Smooth muscle cell (in vitro differentiated cells): ENCODE measurements around the gene TBC1D9. TPM values are rescaled to one million over a fixed set of nuclear protein-coding genes. Genes with fewer than 3 reads are reported as not detected.

Experiments used
- DNase-seq: peaks from one replicate; lab custom pipeline; 2025; ENCODE audit not compliant: unreplicated experiment; lab: John Stamatoyannopoulos, UW
- H2AFZ ChIP-seq: fragments of 200-600 bp; sonication (generic); 2 replicates; pipeline ENCODE4 v1.6.0; 2016; ENCODE audit warnings: antibody characterized with exemption, low read depth, mild to moderate bottlenecking
- H3F3A ChIP-seq: fragments of 200-600 bp; sonication (generic); 2 replicates; pipeline ENCODE4 v1.6.0; 2017; ENCODE audit warnings: antibody characterized with exemption, low read depth
- H3K27ac ChIP-seq: fragments of 200-600 bp; sonication (generic); 2 replicates; pipeline ENCODE4 v1.5.1; 2016; ENCODE audit warnings: low read depth, mild to moderate bottlenecking
- H3K27me3 ChIP-seq: fragments of 200-600 bp; sonication (generic); 2 replicates; pipeline ENCODE4 v1.6.1; 2016; ENCODE audit warnings: low read depth, mild to moderate bottlenecking
- H3K36me3 ChIP-seq: fragments of 200-600 bp; sonication (generic); 2 replicates; pipeline ENCODE4 v1.5.1; 2016; ENCODE audit warnings: low read depth
- H3K4me1 ChIP-seq: fragments of 200-600 bp; sonication (generic); 2 replicates; pipeline ENCODE4 v1.5.1; 2016; ENCODE audit warnings: low read depth
- H3K4me2 ChIP-seq: fragments of 200-600 bp; sonication (generic); 2 replicates; pipeline ENCODE4 v1.6.0; 2016; ENCODE audit warnings: mild to moderate bottlenecking
- H3K4me3 ChIP-seq: fragments of 200-600 bp; sonication (generic); 2 replicates; pipeline ENCODE4 v1.5.1; 2016; ENCODE audit warnings: mild to moderate bottlenecking
- H3K79me2 ChIP-seq: fragments of 200-600 bp; sonication (generic); 2 replicates; pipeline ENCODE4 v1.6.0; 2016; ENCODE audit warnings: low read depth, mild to moderate bottlenecking
- H3K9ac ChIP-seq: fragments of 200-600 bp; sonication (generic); 2 replicates; pipeline ENCODE4 v1.6.0; 2016; ENCODE audit warnings: low read depth
- H3K9me3 ChIP-seq: fragments of 200-600 bp; sonication (generic); replicated peaks from 2 replicates; pipeline ENCODE4 v1.5.1; 2016; ENCODE audit warnings: low read depth
- H4K20me1 ChIP-seq: fragments of 200-600 bp; sonication (generic); 2 replicates; pipeline ENCODE4 v1.6.0; 2016; ENCODE audit warnings: low read depth
- CTCF ChIP-seq: fragments of 200-600 bp; sonication (generic); IDR thresholded peaks from 2 replicates; pipeline ENCODE4 v1.5.1; 2017; ENCODE audit warnings: borderline replicate concordance, mild to moderate bottlenecking, antibody characterized with exemption; ENCODE audit not compliant: insufficient read depth, poor library complexity, severe bottlenecking
- WGBS: methylation state at CpG from one replicate; pipeline ENCODE4 v1.1.7; 2016; ENCODE audit warnings: low lambda C conversion rate; 5-methylcytosine and 5-hydroxymethylcytosine counted together
- polyA plus RNA-seq: library from polyadenylated mRNA; unstranded; fragments of >200 nt; fragmentation: Nextera tagmentation; extraction: Ambion mirVana; gene quantifications from 2 replicates; pipeline ENCODE4 v1.2.1, GENCODE V29; 2016
- total RNA-seq: library from RNA; depleted of rRNA; stranded (reverse); fragments of >200 nt; gene quantifications from 2 replicates; pipeline ENCODE4 v1.2.3, GENCODE V29; 2014

TBC1D9 gene
- total and polyA plus RNA-seq, 2 experiments from 2014 or later: 9.1 to 39.5 TPM

GRCh38 chr4:140710908-140711622, 45.1 kb downstream of the TBC1D9 start:
- 83% methylated on average over 11 of the region's 11 CpGs for WGBS
- H3K79me2 ChIP-seq: peaks cover 34% of the 10 kb centered on the region

GRCh38 chr4:140707325-140707724, 48.9 kb downstream of the TBC1D9 start:
- TF ChIP-seq CTCF: no peak
- H3K9ac ChIP-seq: no peak overlapping the region
- H3K27ac ChIP-seq: no peak overlapping the region
- WGBS: 100% methylated on average over 1 of the region's 1 CpG
- peaks cover 77% of the 10 kb centered on the region for H4K20me1 ChIP-seq
- no peaks in the 10 kb centered on the region for H3F3A ChIP-seq
- H3K9me3 ChIP-seq: no peaks in the 10 kb centered on the region
- peaks cover 14% of the 10 kb centered on the region for H3K4me1 ChIP-seq
- peaks cover 24% of the 10 kb centered on the region for H3K79me2 ChIP-seq
- DNase-seq: no peak
- H3K36me3 ChIP-seq: no peaks in the 10 kb centered on the region
- H2AFZ ChIP-seq: no peak overlapping the region
- H3K27me3 ChIP-seq: no peaks in the 10 kb centered on the region
- no peak overlapping the region for H3K4me3 ChIP-seq
- no peak overlapping the region for H3K4me2 ChIP-seq

More at GRCh38 chr4:140710908-140711622, 45.1 kb downstream of the TBC1D9 start:
- Histone ChIP-seq H3K9ac (no peak overlapping the region), H3K4me1 (no peaks in the 10 kb centered on the region), H2AFZ (no peak overlapping the region), H3K9me3 (no peaks in the 10 kb centered on the region), H3K4me3 (no peak overlapping the region), H4K20me1 (peaks cover 49% of the 10 kb centered on the region), H3K4me2 (no peak overlapping the region), H3K27me3 (no peaks in the 10 kb centered on the region), H3K27ac (no peak overlapping the region), H3K36me3 (no peaks in the 10 kb centered on the region), H3F3A (no peaks in the 10 kb centered on the region)
- no peak for DNase-seq
- no peak for TF ChIP-seq CTCF

- H3K27me3 ChIP-seq: no peaks in the 10 kb centered on the region
- peaks cover 21% of the 10 kb centered on the region for H3K79me2 ChIP-seq
- no peak overlapping the region for H3K9ac ChIP-seq
- no peak overlapping the region for H3K4me3 ChIP-seq
- peaks cover 14% of the 10 kb centered on the region for H3K4me1 ChIP-seq
- H3F3A ChIP-seq: no peaks in the 10 kb centered on the region
- WGBS: 95% methylated on average over 1 of the region's 1 CpG
- TF ChIP-seq CTCF: no peak
- H3K4me2 ChIP-seq: no peak overlapping the region
- no peaks in the 10 kb centered on the region for H3K9me3 ChIP-seq
- H2AFZ ChIP-seq: no peak overlapping the region
- H4K20me1 ChIP-seq: peaks cover 77% of the 10 kb centered on the region
- no peaks in the 10 kb centered on the region for H3K36me3 ChIP-seq
- DNase-seq: no peak
- no peak overlapping the region for H3K27ac ChIP-seq
These were observed 49.5 kb downstream of the TBC1D9 start for GRCh38 chr4:140706665-140707064.

GRCh38 chr4:140706276-140706625, 49.9 kb downstream of the TBC1D9 start:
- DNase-seq: no peak
- Histone ChIP-seq H2AFZ (no peak overlapping the region), H3K4me2 (no peak overlapping the region), H3K4me3 (no peak overlapping the region), H3K79me2 (peaks cover 17% of the 10 kb centered on the region), H4K20me1 (peaks cover 74% of the 10 kb centered on the region), H3K9me3 (no peaks in the 10 kb centered on the region), H3K4me1 (peaks cover 14% of the 10 kb centered on the region), H3K36me3 (no peaks in the 10 kb centered on the region), H3K27ac (no peak overlapping the region), H3F3A (no peaks in the 10 kb centered on the region), H3K9ac (no peak overlapping the region), H3K27me3 (no peaks in the 10 kb centered on the region)
- TF ChIP-seq CTCF: no peak
- WGBS: 92% methylated on average over 2 of the region's 2 CpGs
